HepG2 (cell line): Measurements from ENCODE around the gene MTFR1L. TPM values are rescaled to one million over a fixed set of nuclear protein-coding genes. Genes with fewer than 3 reads are reported as not detected.

ENCODE experiments used
- ATAC-seq: fragments of 200-7000 bp; cut with Tn5 transposase; 3 replicates; pipeline ENCODE4 v1.9.1; 2020; ENCODE audit warnings: mild to moderate bottlenecking, moderate library complexity
- BruUV-seq: library from RNA; stranded (reverse); fragments of 400-500 nt; replicated peaks from 2 replicates; lab custom pipeline; 2021; lab: Mats Ljungman, UMichigan
- CTCF ChIA-PET: fragments of 300-600 bp; formaldehyde crosslinking; extraction: SDS; loops from one replicate; lab custom pipeline; 2021; ENCODE audit warnings: low total read pairs, inconsistent platforms, low intra/inter-chr PET ratio; lab: Yijun Ruan, JAX
- POLR2A ChIA-PET: fragments of 350-600 bp; sonication (Branson Sonifier 250); formaldehyde crosslinking; loops from one replicate; lab custom pipeline; 2020; ENCODE audit warnings: antibody characterized with exemption, inconsistent platforms; lab: Yijun Ruan, JAX
- DNase-seq: peaks from one replicate; pipeline ENCODE4 v3.0.0-alpha.2; 2015; ENCODE audit warnings: low spot score
- FAIRE-seq: peaks from 3 replicates; lab custom pipeline; 2011; peaks lifted over from hg19 to GRCh38; lab: Jason Lieb, UNC
- H2AFZ ChIP-seq: one replicate; pipeline ENCODE4 v1.6.1; 2011; ENCODE audit warnings: low read length, inconsistent platforms
- H3K27ac ChIP-seq: fragments of 300-600 bp; 3 replicates; pipeline ENCODE4 v1.8.0; 2011; ENCODE audit warnings: mixed run types, mild to moderate bottlenecking, mixed read lengths, low read length, inconsistent platforms; ENCODE audit not compliant: insufficient read depth; ENCODE audit errors: extremely low read length
- H3K27me3 ChIP-seq, 2 experiments: fragments of 200-600 bp in 1 of 2; 2 replicates in 1 of 2; 3 replicates in 1 of 2; pipeline versions ENCODE4 v1.6.0 to v1.8.0; 2011; ENCODE audit warnings: low read length in 2 of 2, mild to moderate bottlenecking in 2 of 2, moderate library complexity in 2 of 2, inconsistent platforms in 1 of 2; ENCODE audit not compliant: insufficient read depth in 2 of 2, control insufficient read depth in 1 of 2
- H3K36me3 ChIP-seq, 2 experiments: fragments of 200-600 bp in 1 of 2; replicated peaks in 1 of 2; 2 replicates in 1 of 2; 3 replicates in 1 of 2; pipeline versions ENCODE4 v1.5.1 to v1.8.0; 2011; ENCODE audit warnings: low read length in 2 of 2, inconsistent platforms in 1 of 2; ENCODE audit not compliant: insufficient read depth in 2 of 2, control insufficient read depth in 1 of 2
- H3K4me1 ChIP-seq: 2 replicates; pipeline ENCODE4 v1.5.1; 2012; ENCODE audit warnings: low read length, inconsistent platforms; ENCODE audit not compliant: insufficient read depth
- H3K4me2 ChIP-seq: 2 replicates; pipeline ENCODE4 v1.6.0; 2011; ENCODE audit warnings: low read depth, low read length, inconsistent platforms
- H3K4me3 ChIP-seq, 3 experiments: fragments of 200-600 bp in 1 of 3; sonication (generic), shearing (Covaris generic) in 1 of 3; replicated peaks in 1 of 3; 2 replicates each; pipeline ENCODE4 v1.5.1; 2011 to 2016; ENCODE audit warnings: low read length in 3 of 3, inconsistent platforms in 2 of 3, low read depth in 2 of 3, mild to moderate bottlenecking in 2 of 3, control low read depth in 1 of 3, mixed read lengths in 1 of 3; ENCODE audit not compliant: insufficient read depth in 1 of 3
- H3K79me2 ChIP-seq: one replicate; pipeline ENCODE4 v1.6.1; 2011; ENCODE audit warnings: low read length, inconsistent platforms; ENCODE audit not compliant: insufficient read depth
- H3K9ac ChIP-seq: 2 replicates; pipeline ENCODE4 v1.6.0; 2011; ENCODE audit warnings: mild to moderate bottlenecking, low read depth, low read length, inconsistent platforms; ENCODE audit not compliant: insufficient read depth
- H3K9me3 ChIP-seq: 2 replicates; pipeline ENCODE4 v1.5.1; 2012; ENCODE audit warnings: mild to moderate bottlenecking, low read length
- H4K20me1 ChIP-seq: 2 replicates; pipeline ENCODE4 v1.6.0; 2011; ENCODE audit warnings: inconsistent platforms, mild to moderate bottlenecking, low read length, moderate library complexity; ENCODE audit not compliant: insufficient read depth
- ATF6 ChIP-seq: sonication (generic); formaldehyde crosslinking; conservative IDR thresholded peaks from 2 replicates; pipeline ENCODE4 v1.4.0; 2020; ENCODE audit warnings: missing genetic modification reagents
- CTCF ChIP-seq: sonication (generic); formaldehyde crosslinking; IDR thresholded peaks from 2 replicates; pipeline ENCODE4 v1.5.0; 2020; ENCODE audit warnings: mild to moderate bottlenecking, missing genetic modification reagents, moderate library complexity
- NRL ChIP-seq: sonication (generic); formaldehyde crosslinking; IDR thresholded peaks from 2 replicates; pipeline ENCODE4 v1.5.0; 2020; ENCODE audit warnings: missing genetic modification reagents, mild to moderate bottlenecking, moderate library complexity, borderline replicate concordance
- PRMT3 ChIP-seq: sonication (generic); formaldehyde crosslinking; IDR thresholded peaks from 2 replicates; pipeline ENCODE4 v1.8.1; 2022; ENCODE audit warnings: low read depth, mild to moderate bottlenecking, moderate library complexity, missing genetic modification reagents, borderline replicate concordance
- STAG1 ChIP-seq: sonication (generic); formaldehyde crosslinking; IDR thresholded peaks from 2 replicates; pipeline ENCODE4 v1.4.0; 2020; ENCODE audit warnings: missing genetic modification reagents
- ZMYM3 ChIP-seq: sonication (generic); formaldehyde crosslinking; IDR thresholded peaks from 2 replicates; pipeline ENCODE4 v1.5.1; 2020; ENCODE audit warnings: mild to moderate bottlenecking, missing genetic modification reagents
- ZNF280D ChIP-seq: sonication (generic); formaldehyde crosslinking; IDR thresholded peaks from 2 replicates; pipeline ENCODE4 v1.5.1; 2020; ENCODE audit warnings: mild to moderate bottlenecking, missing genetic modification reagents
- ZNF598 ChIP-seq: sonication (generic); formaldehyde crosslinking; IDR thresholded peaks from 2 replicates; pipeline ENCODE4 v1.5.1; 2020; ENCODE audit warnings: mild to moderate bottlenecking, missing genetic modification reagents, borderline replicate concordance
- WGBS: methylation state at CpG from one replicate; pipeline ENCODE4 v1.1.6; 2017; ENCODE audit warnings: low lambda C conversion rate; 5-methylcytosine and 5-hydroxymethylcytosine counted together
- in situ Hi-C: cut with HindIII; loops from 2 replicates; pipeline ENCODE4 v1.10.0; 2017; ENCODE audit warnings: low pct_unique_long_range_greater_than_20kb; ENCODE audit not compliant: extremely low pct_ligation_motif_present
- intact Hi-C: fragments of 100-400 bp; cut with micrococcal nuclease; formaldehyde crosslinking; loops from one replicate; pipeline ENCODE4 v1.10.0; 2022; ENCODE audit not compliant: unreplicated experiment
- polyA plus RNA-seq, 8 experiments: library from polyadenylated mRNA; depleted of rRNA in 3 of 8; stranded (reverse) in 7 of 8; unstranded in 1 of 8; fragments of >200 nt; fragmentation: Illumina TruSeq in 4 of 8; extraction: Trizol in 4 of 8; gene quantifications; 2 replicates each; pipeline versions ENCODE4 v1.2.1 to v1.2.3, GENCODE V29; 2011 to 2016; ENCODE audit warnings: low read depth in 4 of 8, missing spikeins in 1 of 8, mixed read lengths in 1 of 8; ENCODE audit not compliant: insufficient read depth in 1 of 8
- total RNA-seq, 5 experiments: library from RNA; depleted of rRNA; stranded (reverse); fragments of >200 nt; fragmentation: Illumina TruSeq; extraction: Trizol; gene quantifications; 2 replicates each; pipeline ENCODE4 v1.2.3, GENCODE V29; 2016; ENCODE audit warnings: low read depth in 1 of 5

Gene MTFR1L
- total and polyA plus RNA-seq, 2 of the 13 experiments (the other 11 are each of a cell fraction or from before 2014, with no cell fraction given), result 38.0 to 55.7 TPM

GRCh38 chr1:25774206-25774803 lies 45.4 kb upstream of the MTFR1L start (continued):
- 0 out of 2 replicates have a peak, but pooled peaks have one; percentile 41 for TF ChIP-seq ZMYM3 (CRISPR knock-in tag)

- Histone ChIP-seq H3K79me2 (no peaks in the 10 kb centered on the region), H3K9ac (no peak overlapping the region), H3K4me3 (peak overlapping the region in 1 of 3 experiments; percentile 4; a peak in 1 of 6 replicates), H3K4me1 (peaks cover 62% of the 10 kb centered on the region), H3K27ac (no peak overlapping the region), H2AFZ (no peak overlapping the region), H3K9me3 (no peaks in the 10 kb centered on the region), H3K36me3 (no peaks in the 10 kb centered on the region), H3K27me3 (peaks cover 3 to 35% of the 10 kb centered on the region in 2 experiments), H3K4me2 (peak overlapping the region; percentile 93), H4K20me1 (no peaks in the 10 kb centered on the region)
- no peak for DNase-seq
- peak; percentile 24 for ATAC-seq
- intact Hi-C loops (loop anchor here (10.0 kb wide), 1 partner anchor 80 kb away; no protein-coding TSS in a partner anchor), in situ Hi-C loops (no loop called here)
- no peak for FAIRE-seq
- ChIA-PET POLR2A (interaction anchor here (1.2 kb wide), 1 partner anchor 24 kb away, joined by 3 read pairs; no protein-coding TSS in a partner anchor), CTCF (interaction anchor here (1.2 kb wide), 1 partner anchor 16 kb away, joined by 3 read pairs; no protein-coding TSS in a partner anchor)
- BruUV-seq, result no TSS peak
- 23% methylated on average over 10 of the region's 16 CpGs for WGBS
- no peak for TF ChIP-seq PRMT3
- TF ChIP-seq ATF6 (CRISPR knock-in tag), result no peak
- 0 out of 2 replicates have a peak, but pooled peaks have one; percentile 52 for TF ChIP-seq ZNF598 (CRISPR knock-in tag)
- TF ChIP-seq ZNF280D, result no peak
- TF ChIP-seq STAG1 (CRISPR knock-in tag), result peak; percentile 28; the same call in 1 of the 2 replicates
- TF ChIP-seq NRL (CRISPR knock-in tag), result peak; percentile 36; the same call in 1 of the 2 replicates
- peak; percentile 41; the same call in 1 of the 2 replicates for TF ChIP-seq CTCF (CRISPR knock-in tag)
Observed at GRCh38 chr1:25774921-25775771, 44.6 kb upstream of the MTFR1L start.
